HEK293 (cell line): ENCODE results near the gene TALDO1.

Source experiments
- CTCF ChIA-PET: fragments of 350-600 bp; formaldehyde crosslinking; extraction: SDS; loops from one replicate; lab custom pipeline; 2021; ENCODE audit warnings: antibody characterized with exemption; lab: Yijun Ruan, JAX
- POLR2A ChIA-PET: fragments of 300-600 bp; formaldehyde crosslinking; extraction: SDS; loops from one replicate; lab custom pipeline; 2020; ENCODE audit warnings: antibody characterized with exemption, inconsistent platforms; lab: Yijun Ruan, JAX
- H3K27ac ChIP-seq: fragments of 200-500 bp; sonication (Bioruptor generic); 2 replicates; pipeline ENCODE4 v1.5.1; 2014; ENCODE audit warnings: low read depth, low read length, control low read depth, inconsistent platforms; ENCODE audit errors: extremely low read depth
- H3K36me3 ChIP-seq, 2 experiments: fragments of 200-500 bp in 1 of 2; sonication (Bioruptor generic) in 1 of 2; 1 replicate in 1 of 2; 2 replicates in 1 of 2; pipeline ENCODE4 v1.5.1; 2014 to 2017; ENCODE audit warnings: inconsistent platforms in 2 of 2, low read length in 2 of 2; ENCODE audit not compliant: control insufficient read depth in 2 of 2, insufficient read depth in 1 of 2
- H3K4me1 ChIP-seq: fragments of 200-500 bp; sonication (Bioruptor generic); 2 replicates; pipeline ENCODE4 v1.5.1; 2014; ENCODE audit warnings: mild to moderate bottlenecking, low read length, inconsistent platforms; ENCODE audit not compliant: control insufficient read depth, insufficient read depth
- H3K4me3 ChIP-seq: 2 replicates; pipeline ENCODE4 v1.5.1; 2011; ENCODE audit warnings: low read depth, mild to moderate bottlenecking, control low read depth, low read length, moderate library complexity
- H3K9me3 ChIP-seq: fragments of 200-500 bp; sonication (Bioruptor generic); 2 replicates; pipeline ENCODE4 v1.5.1; 2014; ENCODE audit warnings: low read depth, low read length, inconsistent platforms; ENCODE audit not compliant: control insufficient read depth, insufficient read depth
- EGR2 ChIP-seq: fragments of 450-650 bp; formaldehyde crosslinking; IDR thresholded peaks from 2 replicates; pipeline ENCODE4 v1.5.1; 2016; ENCODE audit warnings: low read depth, missing biosample characterization, missing genetic modification characterization
- KLF16 ChIP-seq: fragments of 450-650 bp; formaldehyde crosslinking; IDR thresholded peaks from 2 replicates; pipeline ENCODE4 v1.5.1; 2017; ENCODE audit warnings: missing biosample characterization, missing genetic modification characterization
- KLF9 ChIP-seq: fragments of 450-650 bp; formaldehyde crosslinking; IDR thresholded peaks from 2 replicates; pipeline ENCODE4 v1.5.1; 2016; ENCODE audit warnings: missing biosample characterization, missing genetic modification characterization, low read depth
- SALL2 ChIP-seq: fragments of 450-650 bp; formaldehyde crosslinking; IDR thresholded peaks from 2 replicates; pipeline ENCODE4 v1.5.0; 2017; ENCODE audit warnings: missing biosample characterization, mild to moderate bottlenecking, missing genetic modification characterization, borderline replicate concordance
- WT1 ChIP-seq: fragments of 450-650 bp; formaldehyde crosslinking; IDR thresholded peaks from 2 replicates; pipeline ENCODE4 v1.5.1; 2016; ENCODE audit warnings: missing biosample characterization, missing genetic modification characterization
- YY1 ChIP-seq: fragments of 450-650 bp; formaldehyde crosslinking; IDR thresholded peaks from 2 replicates; pipeline ENCODE4 v1.5.1; 2018; ENCODE audit warnings: missing biosample characterization, missing genetic modification characterization
- ZNF10 ChIP-seq: fragments of 450-650 bp; formaldehyde crosslinking; IDR thresholded peaks from 2 replicates; pipeline ENCODE4 v1.5.1; 2017; ENCODE audit warnings: missing biosample characterization, missing genetic modification characterization
- ZNF146 ChIP-seq: fragments of 450-650 bp; formaldehyde crosslinking; IDR thresholded peaks from 2 replicates; pipeline ENCODE4 v1.5.1; 2016; ENCODE audit warnings: missing biosample characterization, missing genetic modification characterization
- ZNF19 ChIP-seq: fragments of 450-650 bp; formaldehyde crosslinking; IDR thresholded peaks from 2 replicates; pipeline ENCODE4; 2016; ENCODE audit warnings: missing biosample characterization, missing genetic modification characterization, low read depth
- ZNF266 ChIP-seq: fragments of 450-650 bp; formaldehyde crosslinking; IDR thresholded peaks from 2 replicates; pipeline ENCODE4 v1.5.1; 2016; ENCODE audit warnings: missing biosample characterization, missing genetic modification characterization, low read depth
- ZNF292 ChIP-seq: fragments of 450-650 bp; formaldehyde crosslinking; IDR thresholded peaks from 2 replicates; pipeline ENCODE4 v1.5.1; 2016; ENCODE audit warnings: low read depth, missing biosample characterization, missing genetic modification characterization, borderline replicate concordance
- ZNF350 ChIP-seq: fragments of 450-650 bp; formaldehyde crosslinking; IDR thresholded peaks from 2 replicates; pipeline ENCODE4 v1.5.0; 2017; ENCODE audit warnings: missing biosample characterization, mild to moderate bottlenecking, missing genetic modification characterization
- ZNF549 ChIP-seq: fragments of 450-650 bp; IDR thresholded peaks from 2 replicates; pipeline ENCODE4 v1.5.1; 2018; ENCODE audit warnings: missing biosample characterization, missing genetic modification characterization, mild to moderate bottlenecking, inconsistent platforms, moderate library complexity
- ZNF623 ChIP-seq: fragments of 450-650 bp; formaldehyde crosslinking; IDR thresholded peaks from 2 replicates; pipeline ENCODE4 v1.5.1; 2016; ENCODE audit warnings: missing biosample characterization, missing genetic modification characterization
- ZNF664 ChIP-seq: fragments of 450-650 bp; formaldehyde crosslinking; IDR thresholded peaks from 2 replicates; pipeline ENCODE4 v1.5.1; 2016; ENCODE audit warnings: missing biosample characterization, missing genetic modification characterization
- ZNF792 ChIP-seq: fragments of 450-650 bp; formaldehyde crosslinking; IDR thresholded peaks from 2 replicates; pipeline ENCODE4 v1.5.1; 2016; ENCODE audit warnings: missing biosample characterization, missing genetic modification characterization
- ZXDB ChIP-seq: fragments of 450-650 bp; formaldehyde crosslinking; IDR thresholded peaks from 2 replicates; pipeline ENCODE4 v1.5.1; 2016; ENCODE audit warnings: missing biosample characterization, missing genetic modification characterization
- TF ChIP-seq, protein P1 (sequence below): fragments of 450-650 bp; formaldehyde crosslinking; IDR thresholded peaks from 2 replicates; pipeline ENCODE4 v1.5.1; 2016; ENCODE audit warnings: missing biosample characterization, missing genetic modification characterization
- TF ChIP-seq, protein P2 (sequence below): fragments of 450-650 bp; formaldehyde crosslinking; IDR thresholded peaks from 2 replicates; pipeline ENCODE4 v1.5.1; 2016; ENCODE audit warnings: missing biosample characterization, missing genetic modification characterization
- TF ChIP-seq, protein P3 (sequence below): fragments of 450-650 bp; formaldehyde crosslinking; IDR thresholded peaks from 2 replicates; pipeline ENCODE4 v1.5.1; 2017; ENCODE audit warnings: missing biosample characterization, missing genetic modification characterization

Gene TALDO1

DNA sequence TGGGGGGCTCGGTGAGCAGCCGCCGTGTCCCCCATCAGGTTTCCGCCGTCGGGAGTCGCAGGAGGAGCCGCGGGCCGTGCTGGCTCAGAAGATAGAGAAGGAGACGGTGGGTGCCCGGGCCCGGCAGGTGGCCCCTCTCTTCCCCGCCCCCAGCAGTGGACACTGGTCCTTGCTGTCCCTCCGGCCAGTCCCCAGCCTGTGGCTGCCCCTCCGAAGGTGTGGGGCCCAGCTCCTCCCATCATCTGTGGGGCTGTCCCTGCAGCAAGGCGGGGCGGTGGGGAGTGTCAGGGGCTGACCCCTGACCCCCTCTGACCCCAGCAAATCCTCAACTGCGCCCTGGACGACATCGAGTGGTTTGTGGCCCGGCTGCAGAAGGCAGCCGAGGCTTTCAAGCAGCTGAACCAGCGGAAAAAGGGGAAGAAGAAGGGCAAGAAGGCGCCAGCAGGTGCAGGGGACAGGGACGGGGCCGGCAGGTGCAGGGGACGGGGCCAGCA lies 26.0 kb upstream of the TALDO1 start:
- no peaks in the 10 kb centered on the region for H3K36me3 ChIP-seq
- CTCF ChIA-PET = interaction anchor here (1.0 to 3.8 kb wide), 3 partner anchors 14 to 202 kb away, joined by 3 to 17 read pairs (median 4); no protein-coding TSS in a partner anchor
- no peak overlapping the region for H3K4me3 ChIP-seq

DNA sequence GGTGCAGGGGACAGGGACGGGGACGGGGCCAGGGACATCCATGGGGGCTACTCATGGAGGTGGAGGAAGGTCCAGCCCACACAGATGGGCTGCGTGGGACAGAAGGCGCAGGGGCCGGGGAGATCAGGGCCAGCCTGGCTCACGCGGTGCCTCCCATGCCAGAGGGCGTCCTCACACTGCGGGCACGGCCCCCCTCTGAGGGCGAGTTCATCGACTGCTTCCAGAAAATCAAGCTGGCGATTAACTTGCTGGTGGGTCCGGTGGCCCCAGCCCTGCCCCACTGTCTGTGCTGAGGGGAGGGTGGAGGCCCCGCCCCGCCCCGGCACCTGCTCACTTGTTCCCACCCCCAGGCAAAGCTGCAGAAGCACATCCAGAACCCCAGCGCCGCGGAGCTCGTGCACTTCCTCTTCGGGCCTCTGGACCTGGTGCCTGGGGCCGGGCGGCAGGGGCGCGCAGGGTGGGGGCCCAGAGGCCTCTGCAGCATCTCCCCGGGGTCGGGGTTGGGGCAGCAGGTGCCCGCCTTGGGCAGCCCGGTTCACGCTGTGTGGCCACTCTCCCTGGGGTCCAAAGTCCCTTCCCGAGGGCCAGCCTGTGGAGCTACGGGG lies 25.4 kb upstream of the TALDO1 start:
- POLR2A ChIA-PET = interaction anchor here (3.2 kb wide), 1 partner anchor 25 kb away, joined by 16 read pairs; the partner anchor contains the start of gene TMEM80
- no peaks in the 10 kb centered on the region for H3K9me3 ChIP-seq
- TF ChIP-seq, protein P1, sequence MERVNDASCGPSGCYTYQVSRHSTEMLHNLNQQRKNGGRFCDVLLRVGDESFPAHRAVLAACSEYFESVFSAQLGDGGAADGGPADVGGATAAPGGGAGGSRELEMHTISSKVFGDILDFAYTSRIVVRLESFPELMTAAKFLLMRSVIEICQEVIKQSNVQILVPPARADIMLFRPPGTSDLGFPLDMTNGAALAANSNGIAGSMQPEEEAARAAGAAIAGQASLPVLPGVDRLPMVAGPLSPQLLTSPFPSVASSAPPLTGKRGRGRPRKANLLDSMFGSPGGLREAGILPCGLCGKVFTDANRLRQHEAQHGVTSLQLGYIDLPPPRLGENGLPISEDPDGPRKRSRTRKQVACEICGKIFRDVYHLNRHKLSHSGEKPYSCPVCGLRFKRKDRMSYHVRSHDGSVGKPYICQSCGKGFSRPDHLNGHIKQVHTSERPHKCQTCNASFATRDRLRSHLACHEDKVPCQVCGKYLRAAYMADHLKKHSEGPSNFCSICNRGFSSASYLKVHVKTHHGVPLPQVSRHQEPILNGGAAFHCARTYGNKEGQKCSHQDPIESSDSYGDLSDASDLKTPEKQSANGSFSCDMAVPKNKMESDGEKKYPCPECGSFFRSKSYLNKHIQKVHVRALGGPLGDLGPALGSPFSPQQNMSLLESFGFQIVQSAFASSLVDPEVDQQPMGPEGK = no peak
- no peak for TF ChIP-seq SALL2 (tag by site-specific recombination)
- TF ChIP-seq YY1 (tag by site-specific recombination) = no peak
- 0 out of 2 replicates have a peak, but pooled peaks have one; percentile 16 for TF ChIP-seq ZNF10 (tag by site-specific recombination)
- no peak for TF ChIP-seq ZNF623
- TF ChIP-seq ZNF350 (tag by site-specific recombination) = no peak
- no peak for TF ChIP-seq EGR2 (tag by site-specific recombination)
- CTCF ChIA-PET = interaction anchor here (0.7 to 3.8 kb wide), 7 partner anchors 15 to 203 kb away, joined by 3 to 28 read pairs (median 4); partner anchors contain the start of genes DEAF1, HRAS and TMEM80
- H3K36me3 ChIP-seq = no peaks in the 10 kb centered on the region
- no peaks in the 10 kb centered on the region for H3K4me1 ChIP-seq
- no peak overlapping the region for H3K27ac ChIP-seq
- H3K4me3 ChIP-seq = no peak overlapping the region

More for the DNA sequence above, 26.0 kb upstream of the TALDO1 start:
- POLR2A ChIA-PET = interaction anchor here (3.2 kb wide), 1 partner anchor 25 kb away, joined by 16 read pairs; the partner anchor contains the start of gene TMEM80
- Histone ChIP-seq H3K4me1 (no peaks in the 10 kb centered on the region), H3K9me3 (no peaks in the 10 kb centered on the region), H3K27ac (no peak overlapping the region)
- TF ChIP-seq, protein P2, sequence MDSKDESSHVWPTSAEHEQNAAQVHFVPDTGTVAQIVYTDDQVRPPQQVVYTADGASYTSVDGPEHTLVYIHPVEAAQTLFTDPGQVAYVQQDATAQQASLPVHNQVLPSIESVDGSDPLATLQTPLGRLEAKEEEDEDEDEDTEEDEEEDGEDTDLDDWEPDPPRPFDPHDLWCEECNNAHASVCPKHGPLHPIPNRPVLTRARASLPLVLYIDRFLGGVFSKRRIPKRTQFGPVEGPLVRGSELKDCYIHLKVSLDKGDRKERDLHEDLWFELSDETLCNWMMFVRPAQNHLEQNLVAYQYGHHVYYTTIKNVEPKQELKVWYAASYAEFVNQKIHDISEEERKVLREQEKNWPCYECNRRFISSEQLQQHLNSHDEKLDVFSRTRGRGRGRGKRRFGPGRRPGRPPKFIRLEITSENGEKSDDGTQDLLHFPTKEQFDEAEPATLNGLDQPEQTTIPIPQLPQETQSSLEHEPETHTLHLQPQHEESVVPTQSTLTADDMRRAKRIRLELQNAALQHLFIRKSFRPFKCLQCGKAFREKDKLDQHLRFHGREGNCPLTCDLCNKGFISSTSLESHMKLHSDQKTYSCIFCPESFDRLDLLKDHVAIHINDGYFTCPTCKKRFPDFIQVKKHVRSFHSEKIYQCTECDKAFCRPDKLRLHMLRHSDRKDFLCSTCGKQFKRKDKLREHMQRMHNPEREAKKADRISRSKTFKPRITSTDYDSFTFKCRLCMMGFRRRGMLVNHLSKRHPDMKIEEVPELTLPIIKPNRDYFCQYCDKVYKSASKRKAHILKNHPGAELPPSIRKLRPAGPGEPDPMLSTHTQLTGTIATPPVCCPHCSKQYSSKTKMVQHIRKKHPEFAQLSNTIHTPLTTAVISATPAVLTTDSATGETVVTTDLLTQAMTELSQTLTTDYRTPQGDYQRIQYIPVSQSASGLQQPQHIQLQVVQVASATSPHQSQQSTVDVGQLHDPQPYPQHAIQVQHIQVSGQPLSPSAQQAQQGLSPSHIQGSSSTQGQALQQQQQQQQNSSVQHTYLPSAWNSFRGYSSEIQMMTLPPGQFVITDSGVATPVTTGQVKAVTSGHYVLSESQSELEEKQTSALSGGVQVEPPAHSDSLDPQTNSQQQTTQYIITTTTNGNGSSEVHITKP (tag by site-specific recombination) = no peak
- no peak for TF ChIP-seq ZXDB (tag by site-specific recombination)
- TF ChIP-seq ZNF292 (tag by site-specific recombination) = no peak
- no peak for TF ChIP-seq ZNF549 (tag by site-specific recombination)
- TF ChIP-seq KLF16 (tag by site-specific recombination) = no peak
- TF ChIP-seq KLF9 (tag by site-specific recombination) = no peak
- TF ChIP-seq, protein P3, sequence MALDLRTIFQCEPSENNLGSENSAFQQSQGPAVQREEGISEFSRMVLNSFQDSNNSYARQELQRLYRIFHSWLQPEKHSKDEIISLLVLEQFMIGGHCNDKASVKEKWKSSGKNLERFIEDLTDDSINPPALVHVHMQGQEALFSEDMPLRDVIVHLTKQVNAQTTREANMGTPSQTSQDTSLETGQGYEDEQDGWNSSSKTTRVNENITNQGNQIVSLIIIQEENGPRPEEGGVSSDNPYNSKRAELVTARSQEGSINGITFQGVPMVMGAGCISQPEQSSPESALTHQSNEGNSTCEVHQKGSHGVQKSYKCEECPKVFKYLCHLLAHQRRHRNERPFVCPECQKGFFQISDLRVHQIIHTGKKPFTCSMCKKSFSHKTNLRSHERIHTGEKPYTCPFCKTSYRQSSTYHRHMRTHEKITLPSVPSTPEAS (tag by site-specific recombination) = no peak
- TF ChIP-seq ZNF266 (tag by site-specific recombination) = no peak
- TF ChIP-seq ZNF792 (tag by site-specific recombination) = no peak
- no peak for TF ChIP-seq ZNF146 (tag by site-specific recombination)
- no peak for TF ChIP-seq ZNF19 (tag by site-specific recombination)
- no peak for TF ChIP-seq ZNF664
- no peak for TF ChIP-seq WT1 (tag by site-specific recombination)
- TF ChIP-seq ZNF10 (tag by site-specific recombination) = no peak
